Esophagus squamous epithelium (tissue), 4 donors: ENCODE results near the gene CNST.

Experiments used
- CTCF ChIP-seq, 6 experiments: fragments of 450-650 bp in 4 of 6; fragments of 200-600 bp in 2 of 6; sonication (generic) in 2 of 6; IDR thresholded peaks; one replicate each; pipeline ENCODE4 v1.5.1; 2016 to 2019; ENCODE audit warnings: antibody characterized with exemption in 6 of 6, mild to moderate bottlenecking in 4 of 6, moderate library complexity in 4 of 6
- POLR2A ChIP-seq, 4 donors: fragments of 450-650 bp; IDR thresholded peaks; one replicate each; pipeline ENCODE4 v1.6.1; 2017; ENCODE audit warnings: antibody characterized with exemption in 4 of 4, mild to moderate bottlenecking in 4 of 4, moderate library complexity in 3 of 4

GRCh38 chr1:246690100-246690499 is 123.8 kb downstream of the CNST start:
- TF ChIP-seq CTCF (IDR thresholded peaks at IDR 0.05): no peak
- TF ChIP-seq POLR2A (IDR thresholded peaks at IDR 0.05): no peak
